HFFc6 (cell line): ENCODE measurements around the gene GPC5. TPM values are rescaled to one million over a fixed set of nuclear protein-coding genes. Genes with fewer than 3 reads are reported as not detected.

Experiments used
- DNase-seq: peaks from one replicate; pipeline ENCODE4 v3.0.0-alpha.2; 2018
- H3K27ac Mint-ChIP-seq: 2 replicates; pipeline ENCODE4 v1.8.0; 2020; ENCODE audit warnings: mild to moderate bottlenecking, mixed read lengths
- H3K27me3 Mint-ChIP-seq: 2 replicates; pipeline ENCODE4 v1.8.0; 2021; ENCODE audit warnings: mild to moderate bottlenecking, moderate library complexity, mixed read lengths; ENCODE audit not compliant: insufficient read depth
- H3K36me3 Mint-ChIP-seq: 2 replicates; pipeline ENCODE4 v1.8.0; 2021; ENCODE audit warnings: low read depth, mixed read lengths
- H3K4me1 Mint-ChIP-seq: 2 replicates; pipeline ENCODE4 v1.8.0; 2020; ENCODE audit warnings: low read depth, mixed read lengths
- H3K4me3 Mint-ChIP-seq: 2 replicates; pipeline ENCODE4 v1.8.0; 2020; ENCODE audit warnings: mild to moderate bottlenecking, moderate library complexity, mixed read lengths
- H3K9me3 Mint-ChIP-seq: 2 replicates; pipeline ENCODE4 v1.8.0; 2020; ENCODE audit warnings: mild to moderate bottlenecking, mixed read lengths
- CTCF ChIP-seq: fragments of 200-600 bp; sonication (generic); IDR thresholded peaks from 2 replicates; pipeline ENCODE4 v1.5.0; 2021; ENCODE audit warnings: antibody characterized with exemption, mild to moderate bottlenecking
- total RNA-seq, 6 experiments: library from RNA; stranded (reverse); fragmentation: NEBNext Ultra II Directional; extraction: Animal tissue kit (Norgen Biotek cat#: 25700); gene quantifications; 2 replicates in 1 of 6; 3 replicates in 5 of 6; pipeline ENCODE4 v1.2.3, GENCODE V29; 2021

The GPC5 gene
- total RNA-seq, 6 experiments from 2014 or later: 0.06 TPM; not detected in 5

- Mint-ChIP-seq H3K36me3 (no peaks in the 10 kb centered on the region), H3K4me3 (no peak overlapping the region), H3K27ac (no peak overlapping the region), H3K9me3 (peaks cover 41% of the 10 kb centered on the region), H3K4me1 (no peaks in the 10 kb centered on the region), H3K27me3 (peaks cover 2% of the 10 kb centered on the region; the same call in 1 of the 2 replicates)
- no peak for DNase-seq
- no peak for TF ChIP-seq CTCF
These were observed 1192.7 kb downstream of the GPC5 start for GRCh38 chr13:92591117-92591516.

- Mint-ChIP-seq H3K4me1 (no peaks in the 10 kb centered on the region), H3K4me3 (no peak overlapping the region), H3K36me3 (no peaks in the 10 kb centered on the region), H3K27me3 (peaks cover 2% of the 10 kb centered on the region; the same call in 1 of the 2 replicates), H3K27ac (no peak overlapping the region), H3K9me3 (peaks cover 40% of the 10 kb centered on the region)
- DNase-seq: no peak
- no peak for TF ChIP-seq CTCF
These were observed 1194.3 kb downstream of the GPC5 start for GRCh38 chr13:92592757-92593156.

- DNase-seq: no peak
- Mint-ChIP-seq H3K4me1 (no peaks in the 10 kb centered on the region), H3K27me3 (no peaks in the 10 kb centered on the region), H3K27ac (no peak overlapping the region), H3K4me3 (no peak overlapping the region), H3K9me3 (peaks cover 24% of the 10 kb centered on the region), H3K36me3 (no peaks in the 10 kb centered on the region)
- TF ChIP-seq CTCF: no peak
These were observed 1204.1 kb downstream of the GPC5 start for GRCh38 chr13:92602560-92602959.

- Mint-ChIP-seq H3K36me3 (no peaks in the 10 kb centered on the region), H3K27ac (no peak overlapping the region), H3K9me3 (peaks cover 10% of the 10 kb centered on the region; the same call in 1 of the 2 replicates), H3K4me3 (no peak overlapping the region), H3K4me1 (no peaks in the 10 kb centered on the region), H3K27me3 (no peaks in the 10 kb centered on the region)
- TF ChIP-seq CTCF: no peak
- no peak for DNase-seq
These were observed 1211.0 kb downstream of the GPC5 start for GRCh38 chr13:92609376-92609775.

- Mint-ChIP-seq H3K36me3 (no peaks in the 10 kb centered on the region), H3K4me1 (no peaks in the 10 kb centered on the region), H3K27me3 (no peaks in the 10 kb centered on the region), H3K9me3 (no peaks in the 10 kb centered on the region), H3K27ac (no peak overlapping the region), H3K4me3 (no peak overlapping the region)
- DNase-seq: no peak
- TF ChIP-seq CTCF: no peak
These were observed 1214.5 kb downstream of the GPC5 start for GRCh38 chr13:92612892-92613291.

GRCh38 chr13:92613921-92614320, 1215.5 kb downstream of the GPC5 start:
- TF ChIP-seq CTCF: no peak
- no peaks in the 10 kb centered on the region for H3K4me1 Mint-ChIP-seq
- H3K9me3 Mint-ChIP-seq: no peaks in the 10 kb centered on the region
- no peak for DNase-seq
- H3K27ac Mint-ChIP-seq: no peak overlapping the region
- no peaks in the 10 kb centered on the region for H3K36me3 Mint-ChIP-seq
- no peak overlapping the region for H3K4me3 Mint-ChIP-seq
- no peaks in the 10 kb centered on the region for H3K27me3 Mint-ChIP-seq
